HEK293 (cell line): Measurements from ENCODE around the gene ECT2L.

Source experiments
- CTCF ChIA-PET: fragments of 350-600 bp; formaldehyde crosslinking; extraction: SDS; loops from one replicate; lab custom pipeline; 2021; ENCODE audit warnings: antibody characterized with exemption; lab: Yijun Ruan, JAX
- POLR2A ChIA-PET: fragments of 300-600 bp; formaldehyde crosslinking; extraction: SDS; loops from one replicate; lab custom pipeline; 2020; ENCODE audit warnings: antibody characterized with exemption, inconsistent platforms; lab: Yijun Ruan, JAX
- H3K27ac ChIP-seq: fragments of 200-500 bp; sonication (Bioruptor generic); 2 replicates; pipeline ENCODE4 v1.5.1; 2014; ENCODE audit warnings: low read depth, low read length, control low read depth, inconsistent platforms; ENCODE audit errors: extremely low read depth
- H3K36me3 ChIP-seq, 2 experiments: fragments of 200-500 bp in 1 of 2; sonication (Bioruptor generic) in 1 of 2; 1 replicate in 1 of 2; 2 replicates in 1 of 2; pipeline ENCODE4 v1.5.1; 2014 to 2017; ENCODE audit warnings: inconsistent platforms in 2 of 2, low read length in 2 of 2; ENCODE audit not compliant: control insufficient read depth in 2 of 2, insufficient read depth in 1 of 2
- H3K4me1 ChIP-seq: fragments of 200-500 bp; sonication (Bioruptor generic); 2 replicates; pipeline ENCODE4 v1.5.1; 2014; ENCODE audit warnings: mild to moderate bottlenecking, low read length, inconsistent platforms; ENCODE audit not compliant: control insufficient read depth, insufficient read depth
- H3K4me3 ChIP-seq: 2 replicates; pipeline ENCODE4 v1.5.1; 2011; ENCODE audit warnings: low read depth, mild to moderate bottlenecking, control low read depth, low read length, moderate library complexity
- H3K9me3 ChIP-seq: fragments of 200-500 bp; sonication (Bioruptor generic); 2 replicates; pipeline ENCODE4 v1.5.1; 2014; ENCODE audit warnings: low read depth, low read length, inconsistent platforms; ENCODE audit not compliant: control insufficient read depth, insufficient read depth
- BCL11A ChIP-seq: fragments of 450-650 bp; formaldehyde crosslinking; IDR thresholded peaks from 2 replicates; pipeline ENCODE4 v1.5.1; 2016; ENCODE audit warnings: low read depth, missing biosample characterization, missing genetic modification characterization
- GLIS1 ChIP-seq: fragments of 450-650 bp; formaldehyde crosslinking; IDR thresholded peaks from 2 replicates; pipeline ENCODE4 v1.5.1; 2016; ENCODE audit warnings: missing biosample characterization, missing genetic modification characterization
- OVOL3 ChIP-seq: fragments of 450-650 bp; formaldehyde crosslinking; IDR thresholded peaks from 2 replicates; pipeline ENCODE4 v1.5.1; 2016; ENCODE audit warnings: missing biosample characterization, missing genetic modification characterization
- REPIN1 ChIP-seq: fragments of 450-650 bp; formaldehyde crosslinking; IDR thresholded peaks from 2 replicates; pipeline ENCODE4 v1.5.1; 2017; ENCODE audit warnings: missing biosample characterization, missing genetic modification characterization, low read depth
- SCRT2 ChIP-seq: fragments of 450-650 bp; formaldehyde crosslinking; IDR thresholded peaks from 2 replicates; pipeline ENCODE4 v1.5.1; 2016; ENCODE audit warnings: missing biosample characterization, missing genetic modification characterization
- SP2 ChIP-seq: fragments of 450-650 bp; formaldehyde crosslinking; IDR thresholded peaks from 2 replicates; pipeline ENCODE4 v1.5.1; 2016; ENCODE audit warnings: missing biosample characterization, missing genetic modification characterization
- ZBTB8A ChIP-seq: fragments of 450-650 bp; formaldehyde crosslinking; IDR thresholded peaks from 2 replicates; pipeline ENCODE4 v1.5.1; 2016; ENCODE audit warnings: missing biosample characterization, missing genetic modification characterization
- ZFP69B ChIP-seq: fragments of 450-650 bp; formaldehyde crosslinking; IDR thresholded peaks from 2 replicates; pipeline ENCODE4 v1.5.1; 2016; ENCODE audit warnings: missing biosample characterization, missing genetic modification characterization
- ZNF112 ChIP-seq: fragments of 450-650 bp; formaldehyde crosslinking; IDR thresholded peaks from 2 replicates; pipeline ENCODE4 v1.5.0; 2017; ENCODE audit warnings: missing biosample characterization, missing genetic modification characterization
- ZNF174 ChIP-seq: fragments of 450-650 bp; formaldehyde crosslinking; IDR thresholded peaks from 2 replicates; pipeline ENCODE4 v1.5.0; 2017; ENCODE audit warnings: missing biosample characterization, mild to moderate bottlenecking, missing genetic modification characterization
- ZNF202 ChIP-seq: fragments of 450-650 bp; formaldehyde crosslinking; IDR thresholded peaks from 2 replicates; pipeline ENCODE4 v1.5.1; 2016; ENCODE audit warnings: missing biosample characterization, missing genetic modification characterization, borderline replicate concordance
- ZNF223 ChIP-seq: fragments of 450-650 bp; formaldehyde crosslinking; IDR thresholded peaks from 2 replicates; pipeline ENCODE4 v1.5.1; 2016; ENCODE audit warnings: missing biosample characterization, missing genetic modification characterization
- ZNF239 ChIP-seq: fragments of 450-650 bp; formaldehyde crosslinking; IDR thresholded peaks from 2 replicates; pipeline ENCODE4 v1.5.1; 2016; ENCODE audit warnings: missing biosample characterization, missing genetic modification characterization
- ZNF354C ChIP-seq: fragments of 450-650 bp; formaldehyde crosslinking; IDR thresholded peaks from 2 replicates; pipeline ENCODE4 v1.5.1; 2016; ENCODE audit warnings: missing biosample characterization, missing genetic modification characterization, low read depth, borderline replicate concordance
- ZNF530 ChIP-seq: fragments of 450-650 bp; formaldehyde crosslinking; IDR thresholded peaks from 2 replicates; pipeline ENCODE4 v1.5.1; 2016; ENCODE audit warnings: low read depth, missing biosample characterization, missing genetic modification characterization
- ZNF561 ChIP-seq: fragments of 450-650 bp; IDR thresholded peaks from 2 replicates; pipeline ENCODE4 v1.5.1; 2018; ENCODE audit warnings: missing biosample characterization, missing genetic modification characterization, borderline replicate concordance
- ZNF580 ChIP-seq: fragments of 450-650 bp; formaldehyde crosslinking; IDR thresholded peaks from 2 replicates; pipeline ENCODE4 v1.5.1; 2016; ENCODE audit warnings: missing biosample characterization, missing genetic modification characterization
- ZNF624 ChIP-seq: fragments of 450-650 bp; formaldehyde crosslinking; IDR thresholded peaks from 2 replicates; pipeline ENCODE4 v1.5.1; 2017; ENCODE audit warnings: missing biosample characterization, missing genetic modification characterization
- ZNF670 ChIP-seq: fragments of 450-650 bp; formaldehyde crosslinking; IDR thresholded peaks from 2 replicates; pipeline ENCODE4 v1.5.1; 2016; ENCODE audit warnings: missing biosample characterization, missing genetic modification characterization, low read depth
- ZNF747 ChIP-seq: fragments of 450-650 bp; formaldehyde crosslinking; IDR thresholded peaks from 2 replicates; pipeline ENCODE4 v1.5.1; 2016; ENCODE audit warnings: missing biosample characterization, missing genetic modification characterization
- ZNF776 ChIP-seq: fragments of 450-650 bp; formaldehyde crosslinking; IDR thresholded peaks from 2 replicates; pipeline ENCODE4 v1.5.0; 2017; ENCODE audit warnings: missing biosample characterization, missing genetic modification characterization, borderline replicate concordance
- ZSCAN16 ChIP-seq: fragments of 450-650 bp; formaldehyde crosslinking; IDR thresholded peaks from 2 replicates; pipeline ENCODE4 v1.5.1; 2016; ENCODE audit warnings: missing biosample characterization, missing genetic modification characterization
- ZSCAN4 ChIP-seq: fragments of 450-650 bp; formaldehyde crosslinking; IDR thresholded peaks from 2 replicates; pipeline ENCODE4 v1.5.1; 2017; ENCODE audit warnings: missing biosample characterization, missing genetic modification characterization
- TF ChIP-seq, protein P1 (sequence below): fragments of 450-650 bp; formaldehyde crosslinking; IDR thresholded peaks from 2 replicates; pipeline ENCODE4 v1.5.1; 2016; ENCODE audit warnings: missing biosample characterization, missing genetic modification characterization
- TF ChIP-seq, protein P2 (sequence below): fragments of 450-650 bp; formaldehyde crosslinking; conservative IDR thresholded peaks from 2 replicates; pipeline ENCODE4 v1.5.1; 2016; ENCODE audit warnings: low read depth, missing biosample characterization, missing genetic modification characterization
- TF ChIP-seq, protein P3 (sequence below): fragments of 450-650 bp; formaldehyde crosslinking; IDR thresholded peaks from 2 replicates; pipeline ENCODE4 v1.5.1; 2016; ENCODE audit warnings: missing biosample characterization, missing genetic modification characterization

Gene ECT2L

DNA sequence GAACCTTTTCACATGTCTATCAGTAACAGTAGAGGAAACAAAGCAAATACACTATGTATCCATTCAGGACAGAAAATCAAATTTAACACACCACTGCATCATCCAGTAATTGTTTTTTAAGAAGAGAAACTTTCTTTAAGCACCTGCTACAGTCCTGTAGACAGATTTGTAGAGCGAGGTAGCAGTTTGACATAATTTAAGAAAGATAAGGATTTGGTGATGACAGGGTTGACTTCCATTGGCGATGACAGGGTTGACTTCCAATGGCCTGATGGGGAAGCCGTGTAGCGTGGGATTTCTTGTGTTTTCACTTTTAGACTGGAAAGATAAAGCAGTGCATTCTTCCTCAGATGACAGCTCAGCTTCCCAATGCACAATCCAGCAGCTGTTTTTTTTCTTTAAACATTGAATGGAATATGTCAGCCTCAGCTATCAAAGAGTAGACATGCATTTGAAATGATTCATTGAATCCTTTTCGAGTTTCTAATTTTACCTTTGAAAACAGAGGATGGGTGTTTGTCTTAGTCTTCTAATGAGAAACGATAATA lies 68.5 kb downstream of the ECT2L start (continued):
- TF ChIP-seq ZNF239 (tag by site-specific recombination) (no peak), ZNF354C (tag by site-specific recombination) (no peak), ZNF670 (no peak)

DNA sequence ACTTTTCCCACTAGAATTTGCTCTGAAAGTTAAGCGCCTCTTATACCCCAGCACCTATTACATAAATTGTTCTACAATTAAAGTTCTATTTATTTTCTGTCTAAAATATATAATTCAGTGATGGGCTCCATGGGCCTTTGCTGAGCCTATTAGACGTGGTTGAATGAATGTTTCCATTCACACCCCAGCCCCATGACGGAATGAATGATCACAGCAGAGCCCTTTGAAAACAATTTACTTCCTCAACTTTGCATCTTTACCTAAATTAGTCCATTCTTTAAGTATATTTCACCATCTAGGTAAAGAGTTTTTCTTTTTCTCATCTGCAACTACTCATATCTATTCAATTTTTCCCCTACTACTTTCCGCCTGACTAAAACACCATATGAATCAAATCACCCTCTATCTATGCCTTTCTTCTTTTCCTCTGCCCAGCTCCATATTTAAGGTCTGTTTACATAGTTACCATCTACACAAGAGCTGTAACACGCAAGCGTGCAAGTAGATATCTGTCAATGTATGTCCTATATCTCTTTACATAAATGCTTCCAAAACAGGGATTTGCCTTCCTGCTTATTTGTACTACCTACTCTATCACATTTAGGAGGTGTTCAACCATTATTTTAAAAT lies 69.7 kb downstream of the ECT2L start:
- POLR2A ChIA-PET, result no interaction called here
- H3K4me1 ChIP-seq, result no peaks in the 10 kb centered on the region
- no peak overlapping the region for H3K27ac ChIP-seq
- H3K4me3 ChIP-seq, result no peak overlapping the region
- H3K9me3 ChIP-seq, result no peaks in the 10 kb centered on the region
- TF ChIP-seq SP2 (tag by site-specific recombination) (no peak), REPIN1 (tag by site-specific recombination) (no peak), ZNF624 (tag by site-specific recombination) (no peak), ZBTB8A (tag by site-specific recombination) (no peak), ZNF112 (no peak), ZNF202 (tag by site-specific recombination) (no peak), ZSCAN16 (tag by site-specific recombination) (no peak)
- H3K36me3 ChIP-seq, result no peaks in the 10 kb centered on the region
- CTCF ChIA-PET, result no interaction called here

- no peak overlapping the region for H3K4me3 ChIP-seq
- ChIA-PET POLR2A (no interaction called here), CTCF (no interaction called here)
- H3K4me1 ChIP-seq, result no peaks in the 10 kb centered on the region
- H3K27ac ChIP-seq, result no peak overlapping the region
- H3K36me3 ChIP-seq, result no peaks in the 10 kb centered on the region
- no peaks in the 10 kb centered on the region for H3K9me3 ChIP-seq
- no peak for TF ChIP-seq OVOL3 (tag by site-specific recombination)
- TF ChIP-seq, protein P1, sequence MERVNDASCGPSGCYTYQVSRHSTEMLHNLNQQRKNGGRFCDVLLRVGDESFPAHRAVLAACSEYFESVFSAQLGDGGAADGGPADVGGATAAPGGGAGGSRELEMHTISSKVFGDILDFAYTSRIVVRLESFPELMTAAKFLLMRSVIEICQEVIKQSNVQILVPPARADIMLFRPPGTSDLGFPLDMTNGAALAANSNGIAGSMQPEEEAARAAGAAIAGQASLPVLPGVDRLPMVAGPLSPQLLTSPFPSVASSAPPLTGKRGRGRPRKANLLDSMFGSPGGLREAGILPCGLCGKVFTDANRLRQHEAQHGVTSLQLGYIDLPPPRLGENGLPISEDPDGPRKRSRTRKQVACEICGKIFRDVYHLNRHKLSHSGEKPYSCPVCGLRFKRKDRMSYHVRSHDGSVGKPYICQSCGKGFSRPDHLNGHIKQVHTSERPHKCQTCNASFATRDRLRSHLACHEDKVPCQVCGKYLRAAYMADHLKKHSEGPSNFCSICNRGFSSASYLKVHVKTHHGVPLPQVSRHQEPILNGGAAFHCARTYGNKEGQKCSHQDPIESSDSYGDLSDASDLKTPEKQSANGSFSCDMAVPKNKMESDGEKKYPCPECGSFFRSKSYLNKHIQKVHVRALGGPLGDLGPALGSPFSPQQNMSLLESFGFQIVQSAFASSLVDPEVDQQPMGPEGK (tag by site-specific recombination), result no peak
- no peak for TF ChIP-seq ZNF530 (tag by site-specific recombination)
- no peak for TF ChIP-seq SCRT2 (tag by site-specific recombination)
- no peak for TF ChIP-seq ZSCAN4
- TF ChIP-seq GLIS1 (tag by site-specific recombination), result no peak
- TF ChIP-seq ZNF561 (tag by site-specific recombination), result no peak
- TF ChIP-seq BCL11A, result no peak
- no peak for TF ChIP-seq ZNF174 (tag by site-specific recombination)
- TF ChIP-seq, protein P2, sequence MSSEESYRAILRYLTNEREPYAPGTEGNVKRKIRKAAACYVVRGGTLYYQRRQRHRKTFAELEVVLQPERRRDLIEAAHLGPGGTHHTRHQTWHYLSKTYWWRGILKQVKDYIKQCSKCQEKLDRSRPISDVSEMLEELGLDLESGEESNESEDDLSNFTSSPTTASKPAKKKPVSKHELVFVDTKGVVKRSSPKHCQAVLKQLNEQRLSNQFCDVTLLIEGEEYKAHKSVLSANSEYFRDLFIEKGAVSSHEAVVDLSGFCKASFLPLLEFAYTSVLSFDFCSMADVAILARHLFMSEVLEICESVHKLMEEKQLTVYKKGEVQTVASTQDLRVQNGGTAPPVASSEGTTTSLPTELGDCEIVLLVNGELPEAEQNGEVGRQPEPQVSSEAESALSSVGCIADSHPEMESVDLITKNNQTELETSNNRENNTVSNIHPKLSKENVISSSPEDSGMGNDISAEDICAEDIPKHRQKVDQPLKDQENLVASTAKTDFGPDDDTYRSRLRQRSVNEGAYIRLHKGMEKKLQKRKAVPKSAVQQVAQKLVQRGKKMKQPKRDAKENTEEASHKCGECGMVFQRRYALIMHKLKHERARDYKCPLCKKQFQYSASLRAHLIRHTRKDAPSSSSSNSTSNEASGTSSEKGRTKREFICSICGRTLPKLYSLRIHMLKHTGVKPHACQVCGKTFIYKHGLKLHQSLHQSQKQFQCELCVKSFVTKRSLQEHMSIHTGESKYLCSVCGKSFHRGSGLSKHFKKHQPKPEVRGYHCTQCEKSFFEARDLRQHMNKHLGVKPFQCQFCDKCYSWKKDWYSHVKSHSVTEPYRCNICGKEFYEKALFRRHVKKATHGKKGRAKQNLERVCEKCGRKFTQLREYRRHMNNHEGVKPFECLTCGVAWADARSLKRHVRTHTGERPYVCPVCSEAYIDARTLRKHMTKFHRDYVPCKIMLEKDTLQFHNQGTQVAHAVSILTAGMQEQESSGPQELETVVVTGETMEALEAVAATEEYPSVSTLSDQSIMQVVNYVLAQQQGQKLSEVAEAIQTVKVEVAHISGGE (tag by site-specific recombination), result no peak
- TF ChIP-seq ZNF747 (tag by site-specific recombination), result no peak
- no peak for TF ChIP-seq ZNF223 (tag by site-specific recombination)
- TF ChIP-seq ZNF624 (tag by site-specific recombination), result no peak
- TF ChIP-seq ZFP69B (tag by site-specific recombination), result no peak
- no peak for TF ChIP-seq ZNF580
- TF ChIP-seq, protein P3, sequence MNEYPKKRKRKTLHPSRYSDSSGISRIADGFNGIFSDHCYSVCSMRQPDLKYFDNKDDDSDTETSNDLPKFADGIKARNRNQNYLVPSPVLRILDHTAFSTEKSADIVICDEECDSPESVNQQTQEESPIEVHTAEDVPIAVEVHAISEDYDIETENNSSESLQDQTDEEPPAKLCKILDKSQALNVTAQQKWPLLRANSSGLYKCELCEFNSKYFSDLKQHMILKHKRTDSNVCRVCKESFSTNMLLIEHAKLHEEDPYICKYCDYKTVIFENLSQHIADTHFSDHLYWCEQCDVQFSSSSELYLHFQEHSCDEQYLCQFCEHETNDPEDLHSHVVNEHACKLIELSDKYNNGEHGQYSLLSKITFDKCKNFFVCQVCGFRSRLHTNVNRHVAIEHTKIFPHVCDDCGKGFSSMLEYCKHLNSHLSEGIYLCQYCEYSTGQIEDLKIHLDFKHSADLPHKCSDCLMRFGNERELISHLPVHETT (tag by site-specific recombination), result no peak
- no peak for TF ChIP-seq ZNF776 (tag by site-specific recombination)
Measured at GRCh38 chr6:138868181-138868580, 72.3 kb downstream of the ECT2L start.
